Hepatocyte (in vitro differentiated cells): ENCODE data around the gene OOSP4A. TPM values are rescaled to one million over a fixed set of nuclear protein-coding genes. Genes with fewer than 3 reads are reported as not detected.

Source experiments
- DNase-seq: peaks from one replicate; pipeline ENCODE4 v3.0.0-alpha.2; 2016; ENCODE audit warnings: low spot score
- H2AFZ ChIP-seq: fragments of 200-600 bp; sonication (generic); 2 replicates; pipeline ENCODE4 v1.6.0; 2016; ENCODE audit warnings: antibody characterized with exemption, mild to moderate bottlenecking
- H3K27ac ChIP-seq: fragments of 200-600 bp; sonication (generic); 2 replicates; pipeline ENCODE4 v1.5.1; 2016; ENCODE audit warnings: mild to moderate bottlenecking
- H3K27me3 ChIP-seq: fragments of 200-600 bp; sonication (generic); 2 replicates; pipeline ENCODE4 v1.6.1; 2016
- H3K36me3 ChIP-seq: fragments of 200-600 bp; sonication (generic); replicated peaks from 2 replicates; pipeline ENCODE4 v1.5.1; 2016; ENCODE audit warnings: low read depth; ENCODE audit not compliant: insufficient read depth
- H3K4me1 ChIP-seq: fragments of 200-600 bp; sonication (generic); 2 replicates; pipeline ENCODE4 v1.5.1; 2016; ENCODE audit warnings: mild to moderate bottlenecking, moderate library complexity; ENCODE audit not compliant: insufficient read depth
- H3K4me2 ChIP-seq: fragments of 200-600 bp; sonication (generic); 2 replicates; pipeline ENCODE4 v1.6.0; 2016
- H3K4me3 ChIP-seq: fragments of 200-600 bp; sonication (generic); 2 replicates; pipeline ENCODE4 v1.5.1; 2016; ENCODE audit warnings: mild to moderate bottlenecking
- H3K79me2 ChIP-seq: fragments of 200-600 bp; sonication (generic); 2 replicates; pipeline ENCODE4 v1.6.0; 2017; ENCODE audit warnings: mild to moderate bottlenecking
- H3K9me2 ChIP-seq: fragments of 200-600 bp; sonication (generic); replicated peaks from 2 replicates; pipeline ENCODE4 v1.6.0; 2017; ENCODE audit warnings: mild to moderate bottlenecking; ENCODE audit not compliant: insufficient read depth
- H3K9me3 ChIP-seq: fragments of 200-600 bp; sonication (generic); 2 replicates; pipeline ENCODE4 v1.5.1; 2016; ENCODE audit warnings: low read depth, mild to moderate bottlenecking
- H4K20me1 ChIP-seq: fragments of 200-600 bp; sonication (generic); 2 replicates; pipeline ENCODE4 v1.6.0; 2016; ENCODE audit warnings: mild to moderate bottlenecking; ENCODE audit not compliant: insufficient read depth, poor library complexity, severe bottlenecking
- CTCF ChIP-seq: fragments of 200-600 bp; sonication (generic); IDR thresholded peaks from 2 replicates; pipeline ENCODE4 v1.5.1; 2016; ENCODE audit warnings: antibody characterized with exemption, mild to moderate bottlenecking; ENCODE audit not compliant: poor library complexity
- EZH2 ChIP-seq: fragments of 200-600 bp; sonication (generic); IDR thresholded peaks from 2 replicates; pipeline ENCODE4 v1.6.1; 2016; ENCODE audit warnings: antibody characterized with exemption, mild to moderate bottlenecking, borderline replicate concordance
- EZH2phosphoT487 ChIP-seq: fragments of 200-600 bp; sonication (generic); IDR thresholded peaks from one replicate; pipeline ENCODE4 v1.6.1; 2018; ENCODE audit warnings: antibody characterized with exemption, mild to moderate bottlenecking, low read depth, moderate library complexity; ENCODE audit not compliant: unreplicated experiment, severe bottlenecking
- whole genome bisulfite sequencing: methylation state at CpG from one replicate; pipeline ENCODE4 v1.1.6; 2016; ENCODE audit warnings: low lambda C conversion rate; ENCODE audit errors: missing lambda C conversion rate; 5-methylcytosine and 5-hydroxymethylcytosine counted together
- polyA plus RNA-seq: library from polyadenylated mRNA; unstranded; fragments of >200 nt; fragmentation: Nextera tagmentation; extraction: Ambion mirVana; gene quantifications from 2 replicates; pipeline ENCODE4 v1.2.1, GENCODE V29; 2016
- total RNA-seq: library from RNA; depleted of rRNA; stranded (reverse); fragments of >200 nt; gene quantifications from 2 replicates; pipeline ENCODE4 v1.2.3, GENCODE V29; 2014

The OOSP4A gene
- total and polyA plus RNA-seq, 2 experiments from 2014 or later = not detected

- no peaks in the 10 kb centered on the region for H3K36me3 ChIP-seq
- no peak overlapping the region for H3K4me3 ChIP-seq
- no peak for DNase-seq
- no peaks in the 10 kb centered on the region for H4K20me1 ChIP-seq
- H2AFZ ChIP-seq = no peak overlapping the region
- TF ChIP-seq EZH2phosphoT487 (no peak), EZH2 (no peak), CTCF (no peak)
- no peaks in the 10 kb centered on the region for H3K9me2 ChIP-seq
- no peaks in the 10 kb centered on the region for H3K27me3 ChIP-seq
- WGBS = 58% methylated on average over 4 of the region's 4 CpGs
- H3K27ac ChIP-seq = no peak overlapping the region
- H3K4me1 ChIP-seq = no peaks in the 10 kb centered on the region
- no peaks in the 10 kb centered on the region for H3K79me2 ChIP-seq
- H3K9me3 ChIP-seq = peaks cover 4% of the 10 kb centered on the region
- no peak overlapping the region for H3K4me2 ChIP-seq
Observed at GRCh38 chr11:59999691-60000090, 35.9 kb downstream of the OOSP4A start.

GRCh38 chr11:60003729-60004128 is 39.9 kb downstream of the OOSP4A start:
- TF ChIP-seq CTCF (no peak), EZH2phosphoT487 (no peak), EZH2 (no peak)
- no peak for DNase-seq
- Histone ChIP-seq H2AFZ (no peak overlapping the region), H3K4me1 (no peaks in the 10 kb centered on the region), H3K4me3 (no peak overlapping the region), H3K36me3 (no peaks in the 10 kb centered on the region), H3K79me2 (no peaks in the 10 kb centered on the region), H3K27me3 (no peaks in the 10 kb centered on the region), H3K27ac (no peak overlapping the region), H4K20me1 (no peaks in the 10 kb centered on the region), H3K9me2 (no peaks in the 10 kb centered on the region), H3K4me2 (no peak overlapping the region), H3K9me3 (peaks cover 4% of the 10 kb centered on the region)
- 75% methylated on average over 2 of the region's 2 CpGs for WGBS

- no peaks in the 10 kb centered on the region for H3K36me3 ChIP-seq
- TF ChIP-seq EZH2phosphoT487 (no peak), EZH2 (no peak), CTCF (no peak)
- no peaks in the 10 kb centered on the region for H3K9me2 ChIP-seq
- H4K20me1 ChIP-seq = no peaks in the 10 kb centered on the region
- H3K4me1 ChIP-seq = no peaks in the 10 kb centered on the region
- DNase-seq = no peak
- no peak overlapping the region for H3K4me3 ChIP-seq
- 81% methylated on average over 1 of the region's 1 CpG for WGBS
- peaks cover 4% of the 10 kb centered on the region for H3K9me3 ChIP-seq
- H3K79me2 ChIP-seq = no peaks in the 10 kb centered on the region
- H2AFZ ChIP-seq = no peak overlapping the region
- no peak overlapping the region for H3K27ac ChIP-seq
- H3K27me3 ChIP-seq = no peaks in the 10 kb centered on the region
- no peak overlapping the region for H3K4me2 ChIP-seq
Observed at GRCh38 chr11:60005360-60005759, 41.5 kb downstream of the OOSP4A start.

- DNase-seq = no peak
- H3K27ac ChIP-seq = no peak within 1 kb of the TSS
- no peak within 1 kb of the TSS for H3K4me2 ChIP-seq
- no peaks in the 10 kb centered on the region for H4K20me1 ChIP-seq
- H3K4me1 ChIP-seq = no peaks in the 10 kb centered on the region
- 81% methylated on average over 1 of the region's 1 CpG for WGBS
- no peak for TF ChIP-seq CTCF
- TF ChIP-seq EZH2phosphoT487 = no peak
- no peak for TF ChIP-seq EZH2
- H2AFZ ChIP-seq = no peak within 1 kb of the TSS
- no peaks in the 10 kb centered on the region for H3K36me3 ChIP-seq
- no peaks in the 10 kb centered on the region for H3K9me3 ChIP-seq
- H3K4me3 ChIP-seq = no peak within 1 kb of the TSS
- H3K79me2 ChIP-seq = no peaks in the 10 kb centered on the region
- H3K9me2 ChIP-seq = no peaks in the 10 kb centered on the region
- no peaks in the 10 kb centered on the region for H3K27me3 ChIP-seq
Observed at GRCh38 chr11:60016881-60017280, 53.0 kb downstream of the OOSP4A start, which contains the start of gene OOSP4B. Gene OOSP4B (plus strand): TSS chr11:60017181.
